ENCODE results near the gene PHF13.

PHF13 gene
- total RNA-seq = 13.1 to 13.4 reads per million in 2 donors

DNA sequence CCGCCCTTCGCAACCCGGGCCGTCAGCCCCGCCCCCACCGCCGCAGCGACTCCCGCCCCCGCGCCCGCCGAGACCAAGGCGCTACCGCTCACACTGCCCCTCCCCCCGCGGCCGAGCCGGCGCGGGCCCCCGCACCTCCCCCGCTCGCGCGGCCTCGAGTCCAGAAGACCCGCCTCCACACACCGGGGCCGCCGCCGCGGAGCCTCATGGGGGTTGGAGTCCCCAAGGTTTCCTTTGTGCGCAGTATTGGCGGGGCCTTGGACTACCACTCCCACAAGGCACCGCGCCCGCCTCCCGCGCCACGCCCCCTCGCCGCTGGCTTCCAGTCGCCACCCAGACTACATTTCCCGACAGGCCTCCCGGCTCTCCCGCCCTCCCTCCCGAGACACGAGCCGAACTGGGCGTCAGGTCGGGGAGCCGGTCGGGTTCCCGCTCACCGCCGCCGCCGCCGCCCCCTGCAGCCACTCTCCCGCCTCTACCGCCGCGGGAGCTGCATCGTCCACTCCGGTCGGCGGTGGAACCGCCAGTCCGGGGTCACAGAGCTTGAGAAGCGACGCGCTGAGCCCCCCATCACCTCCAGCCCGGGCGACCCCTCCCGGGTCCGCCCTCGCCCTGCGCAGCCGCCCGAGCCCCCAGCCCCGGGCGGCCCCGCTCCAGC lies at the start of gene PHF13:
Gene PHF13, plus strand, starts transcription at position 371 of the 658 bp plus-strand sequence. CDS start 336 bp downstream, outside the sequence.
- peak; percentile 98 to 100 (median 99) for DNase-seq

DNA sequence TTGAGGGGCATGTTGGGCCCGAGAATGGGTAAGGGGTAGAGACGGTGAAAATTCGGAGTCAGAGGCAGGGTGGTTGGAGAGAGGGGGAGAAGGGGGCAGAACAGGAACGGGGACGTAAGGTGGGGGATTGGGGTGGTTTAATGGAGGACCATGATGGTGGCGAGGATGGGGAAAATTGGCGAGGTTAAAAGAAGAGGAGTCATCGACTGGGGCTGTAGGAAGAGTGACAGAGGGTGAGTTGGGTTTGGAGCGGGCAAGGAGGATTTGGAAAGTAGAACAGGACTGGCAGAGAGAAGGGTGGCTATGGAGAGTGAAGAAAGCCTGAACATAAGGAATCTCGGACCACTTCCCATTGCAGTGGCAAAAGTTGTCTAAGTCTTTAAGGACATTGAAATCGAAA lies 44.5 kb upstream of the PHF13 start:
- DNase-seq = no peak

DNA sequence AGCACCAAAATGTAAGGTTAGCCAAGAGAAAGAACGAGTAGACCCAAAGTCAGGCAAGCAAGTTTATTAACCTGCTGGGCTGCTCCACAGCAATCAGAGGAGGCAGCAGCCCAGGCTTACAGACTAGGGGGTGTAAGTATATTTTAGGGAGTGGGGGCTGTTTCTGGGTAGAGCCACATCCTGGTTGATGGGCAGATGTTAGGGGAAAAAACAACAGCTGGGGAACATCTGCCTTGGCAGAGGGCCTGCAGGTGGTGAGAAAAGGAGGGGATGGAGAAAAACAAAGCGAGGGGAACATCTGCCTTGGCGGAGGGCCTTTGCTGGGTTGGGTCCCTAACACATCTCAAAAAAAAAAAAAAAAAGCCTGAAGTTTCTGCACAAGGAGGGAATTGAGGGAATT lies 43.4 kb upstream of the PHF13 start:
- no peak for DNase-seq

DNA sequence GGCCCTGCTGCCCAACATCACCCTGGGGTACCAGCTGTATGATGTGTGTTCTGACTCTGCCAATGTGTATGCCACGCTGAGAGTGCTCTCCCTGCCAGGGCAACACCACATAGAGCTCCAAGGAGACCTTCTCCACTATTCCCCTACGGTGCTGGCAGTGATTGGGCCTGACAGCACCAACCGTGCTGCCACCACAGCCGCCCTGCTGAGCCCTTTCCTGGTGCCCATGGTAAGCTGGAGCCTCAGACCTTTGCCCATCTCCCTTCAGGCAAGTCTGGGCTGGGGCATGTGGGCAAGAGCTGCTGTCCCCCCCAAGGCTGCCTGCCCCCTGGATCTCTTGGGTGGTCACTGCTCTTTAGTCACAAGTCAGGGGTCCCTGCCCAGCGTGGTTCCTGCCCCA lies 42.5 kb upstream of the PHF13 start:
- DNase-seq = no peak

DNA sequence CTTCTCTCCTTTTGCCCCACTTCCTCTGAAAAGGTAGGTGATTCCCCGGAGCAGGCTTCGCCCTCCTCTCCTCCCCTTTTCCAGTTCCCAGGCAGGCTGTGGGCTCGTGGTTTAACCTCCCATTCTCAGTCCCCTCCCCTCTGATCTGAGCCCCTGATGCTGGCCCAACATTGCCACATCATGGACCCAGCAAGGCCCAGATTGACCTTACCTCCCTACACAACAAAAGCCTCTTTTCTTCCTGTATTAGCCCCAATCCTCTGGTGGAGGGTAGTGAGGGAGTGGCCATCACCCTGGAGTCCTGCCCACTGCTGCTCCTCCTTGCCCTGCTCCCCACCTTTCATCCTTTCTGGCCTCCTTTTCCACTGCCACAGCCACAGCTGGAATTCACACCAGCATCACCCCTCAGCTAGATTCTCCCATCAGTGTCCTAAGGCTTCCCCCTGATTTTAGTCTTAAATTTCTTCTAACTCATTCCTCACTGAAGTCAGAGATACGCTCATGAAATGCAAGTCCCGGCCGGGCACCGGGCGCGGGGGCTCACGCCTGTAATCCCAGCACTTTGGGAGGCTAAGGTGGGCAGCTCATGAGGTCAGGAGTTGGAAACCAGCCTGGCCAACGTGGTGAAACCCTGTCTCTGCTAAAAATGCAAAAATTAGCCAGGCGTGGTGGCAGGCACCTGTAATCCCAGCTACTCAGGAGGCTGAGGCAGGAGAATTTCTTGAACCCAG lies 40.7 kb upstream of the PHF13 start:
- no peak for DNase-seq

DNA sequence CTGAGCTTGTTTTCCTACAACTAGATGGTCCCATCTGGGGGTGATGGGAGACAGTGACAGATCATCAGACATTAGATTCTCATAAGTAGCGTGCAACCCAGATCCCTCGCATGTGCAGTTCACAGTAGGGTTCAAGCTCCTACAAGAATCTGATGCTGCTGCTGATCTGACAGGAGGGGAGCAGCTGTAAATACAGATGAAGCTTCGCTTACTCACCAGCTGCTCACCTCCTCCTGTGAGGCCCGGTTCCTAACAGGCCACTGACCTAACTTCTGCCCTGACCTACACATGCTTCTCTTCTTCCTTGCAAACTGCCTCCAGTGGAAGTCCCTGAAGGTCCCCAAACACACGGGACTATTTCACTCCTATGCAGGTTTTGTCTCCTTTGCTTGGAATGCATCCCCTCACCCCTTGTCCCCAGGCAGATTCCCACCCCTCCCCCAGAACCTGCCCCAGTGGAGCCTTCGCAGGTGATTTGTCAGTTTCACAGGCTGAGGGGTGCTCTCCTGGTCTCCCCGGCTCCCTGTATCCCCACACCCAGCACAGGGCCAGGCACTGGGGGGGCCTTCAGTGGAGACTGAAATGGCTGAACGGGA lies 39.4 kb upstream of the PHF13 start:
- DNase-seq = no peak

DNA sequence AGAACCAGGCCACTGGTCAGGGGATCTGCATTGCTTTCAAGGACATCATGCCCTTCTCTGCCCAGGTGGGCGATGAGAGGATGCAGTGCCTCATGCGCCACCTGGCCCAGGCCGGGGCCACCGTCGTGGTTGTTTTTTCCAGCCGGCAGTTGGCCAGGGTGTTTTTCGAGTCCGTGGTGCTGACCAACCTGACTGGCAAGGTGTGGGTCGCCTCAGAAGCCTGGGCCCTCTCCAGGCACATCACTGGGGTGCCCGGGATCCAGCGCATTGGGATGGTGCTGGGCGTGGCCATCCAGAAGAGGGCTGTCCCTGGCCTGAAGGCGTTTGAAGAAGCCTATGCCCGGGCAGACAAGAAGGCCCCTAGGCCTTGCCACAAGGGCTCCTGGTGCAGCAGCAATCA lies 38.7 kb upstream of the PHF13 start:
- DNase-seq = no peak

DNA sequence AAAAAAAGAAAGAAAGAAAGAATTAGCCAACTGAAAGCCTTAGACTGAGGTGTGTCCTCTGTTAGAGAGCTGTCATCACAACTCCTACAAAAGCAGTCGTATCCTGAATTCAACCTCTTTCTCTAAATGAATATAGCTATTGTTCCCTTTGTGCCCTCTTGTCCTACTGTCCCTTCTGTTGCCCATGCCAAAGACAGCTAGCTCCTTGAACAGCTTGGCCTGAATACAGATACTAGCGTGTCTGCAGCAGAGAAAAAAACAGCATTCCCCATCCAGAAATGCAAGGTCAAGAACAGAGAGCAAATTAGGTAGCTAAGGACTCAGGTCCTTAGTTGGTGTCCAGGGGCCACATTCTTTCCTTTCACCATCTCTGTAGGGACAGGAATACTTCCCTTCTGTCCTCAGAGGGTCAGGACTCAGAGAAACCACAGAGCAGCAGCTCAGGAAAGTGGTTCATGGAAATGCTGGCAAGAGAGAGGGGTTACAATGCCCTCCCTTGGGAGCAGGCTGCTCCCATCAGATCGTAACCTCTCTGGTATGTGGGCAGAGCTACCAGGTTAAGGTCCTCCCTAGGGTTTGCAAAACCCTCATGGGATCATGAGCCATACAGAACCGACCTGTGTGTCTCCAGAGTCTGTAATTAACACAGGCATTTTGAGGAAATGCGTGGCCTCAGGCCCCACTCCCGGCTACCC lies 35.6 kb upstream of the PHF13 start:
- no peak for DNase-seq

DNA sequence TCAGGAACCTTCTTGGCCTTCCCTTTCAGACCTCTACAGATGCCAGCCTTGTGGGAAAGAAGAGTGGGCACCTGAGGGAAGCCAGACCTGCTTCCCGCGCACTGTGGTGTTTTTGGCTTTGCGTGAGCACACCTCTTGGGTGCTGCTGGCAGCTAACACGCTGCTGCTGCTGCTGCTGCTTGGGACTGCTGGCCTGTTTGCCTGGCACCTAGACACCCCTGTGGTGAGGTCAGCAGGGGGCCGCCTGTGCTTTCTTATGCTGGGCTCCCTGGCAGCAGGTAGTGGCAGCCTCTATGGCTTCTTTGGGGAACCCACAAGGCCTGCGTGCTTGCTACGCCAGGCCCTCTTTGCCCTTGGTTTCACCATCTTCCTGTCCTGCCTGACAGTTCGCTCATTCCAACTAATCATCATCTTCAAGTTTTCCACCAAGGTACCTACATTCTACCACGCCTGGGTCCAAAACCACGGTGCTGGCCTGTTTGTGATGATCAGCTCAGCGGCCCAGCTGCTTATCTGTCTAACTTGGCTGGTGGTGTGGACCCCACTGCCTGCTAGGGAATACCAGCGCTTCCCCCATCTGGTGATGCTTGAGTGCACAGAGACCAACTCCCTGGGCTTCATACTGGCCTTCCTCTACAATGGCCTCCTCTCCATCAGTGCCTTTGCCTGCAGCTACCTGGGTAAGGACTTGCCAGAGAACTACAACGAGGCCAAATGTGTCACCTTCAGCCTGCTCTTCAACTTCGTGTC lies 34.7 kb upstream of the PHF13 start:
- no peak for DNase-seq

DNA sequence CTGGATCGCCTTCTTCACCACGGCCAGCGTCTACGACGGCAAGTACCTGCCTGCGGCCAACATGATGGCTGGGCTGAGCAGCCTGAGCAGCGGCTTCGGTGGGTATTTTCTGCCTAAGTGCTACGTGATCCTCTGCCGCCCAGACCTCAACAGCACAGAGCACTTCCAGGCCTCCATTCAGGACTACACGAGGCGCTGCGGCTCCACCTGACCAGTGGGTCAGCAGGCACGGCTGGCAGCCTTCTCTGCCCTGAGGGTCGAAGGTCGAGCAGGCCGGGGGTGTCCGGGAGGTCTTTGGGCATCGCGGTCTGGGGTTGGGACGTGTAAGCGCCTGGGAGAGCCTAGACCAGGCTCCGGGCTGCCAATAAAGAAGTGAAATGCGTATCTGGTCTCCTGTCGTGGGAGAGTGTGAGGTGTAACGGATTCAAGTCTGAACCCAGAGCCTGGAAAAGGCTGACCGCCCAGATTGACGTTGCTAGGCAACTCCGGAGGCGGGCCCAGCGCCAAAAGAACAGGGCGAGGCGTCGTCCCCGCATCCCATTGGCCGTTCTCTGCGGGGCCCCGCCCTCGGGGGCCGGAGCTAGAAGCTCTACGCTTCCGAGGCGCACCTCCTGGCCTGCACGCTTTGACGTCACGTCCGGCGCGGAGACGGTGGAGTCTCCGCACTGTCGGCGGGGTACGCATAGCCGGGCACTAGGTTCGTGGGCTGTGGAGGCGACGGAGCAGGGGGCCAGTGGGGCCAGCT lies 34.0 kb upstream of the PHF13 start, which contains the start of gene ZBTB48:
Gene ZBTB48, plus strand, starts transcription at position 621 of the 745 bp plus-strand sequence. CDS start 616 bp downstream, outside the sequence.
- peak; percentile 93 to 97 (median 96) for DNase-seq

DNA sequence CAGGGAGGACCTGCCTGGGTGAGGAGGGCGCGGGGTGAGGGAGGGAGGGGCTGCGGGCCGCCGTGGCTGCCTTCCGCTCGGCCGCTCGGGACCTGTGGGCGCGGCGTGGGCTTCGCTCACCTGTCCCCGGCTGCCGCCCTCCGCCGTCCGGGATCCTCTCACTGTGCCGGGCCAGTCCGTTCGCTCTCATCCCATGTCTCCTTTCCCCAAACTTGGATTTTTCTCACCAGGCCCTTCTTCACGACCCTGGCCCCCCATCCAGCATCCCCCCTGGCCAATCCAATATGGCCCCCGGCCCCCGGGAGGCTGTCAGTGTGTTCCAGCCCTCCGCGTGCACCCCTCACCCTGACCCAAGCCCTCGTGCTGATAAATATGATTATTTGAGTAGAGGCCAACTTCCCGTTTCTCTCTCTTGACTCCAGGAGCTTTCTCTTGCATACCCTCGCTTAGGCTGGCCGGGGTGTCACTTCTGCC lies 33.4 kb upstream of the PHF13 start:
- no peak for DNase-seq

DNA sequence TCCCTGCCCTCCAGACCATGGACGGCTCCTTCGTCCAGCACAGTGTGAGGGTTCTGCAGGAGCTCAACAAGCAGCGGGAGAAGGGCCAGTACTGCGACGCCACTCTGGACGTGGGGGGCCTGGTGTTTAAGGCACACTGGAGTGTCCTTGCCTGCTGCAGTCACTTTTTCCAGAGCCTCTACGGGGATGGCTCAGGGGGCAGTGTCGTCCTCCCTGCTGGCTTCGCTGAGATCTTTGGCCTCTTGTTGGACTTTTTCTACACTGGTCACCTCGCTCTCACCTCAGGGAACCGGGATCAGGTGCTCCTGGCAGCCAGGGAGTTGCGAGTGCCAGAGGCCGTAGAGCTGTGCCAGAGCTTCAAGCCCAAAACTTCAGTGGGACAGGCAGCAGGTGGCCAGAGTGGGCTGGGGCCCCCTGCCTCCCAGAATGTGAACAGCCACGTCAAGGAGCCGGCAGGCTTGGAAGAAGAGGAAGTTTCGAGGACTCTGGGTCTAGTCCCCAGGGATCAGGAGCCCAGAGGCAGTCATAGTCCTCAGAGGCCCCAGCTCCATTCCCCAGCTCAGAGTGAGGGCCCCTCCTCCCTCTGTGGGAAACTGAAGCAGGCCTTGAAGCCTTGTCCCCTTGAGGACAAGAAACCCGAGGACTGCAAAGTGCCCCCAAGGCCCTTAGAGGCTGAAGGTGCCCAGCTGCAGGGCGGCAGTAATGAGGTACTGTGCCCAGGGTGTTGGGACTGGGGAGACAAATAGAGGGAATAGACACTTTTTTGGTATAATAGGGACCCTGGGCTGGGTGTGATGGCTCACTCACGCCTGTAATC lies 32.7 kb upstream of the PHF13 start:
- no peak for DNase-seq

DNA sequence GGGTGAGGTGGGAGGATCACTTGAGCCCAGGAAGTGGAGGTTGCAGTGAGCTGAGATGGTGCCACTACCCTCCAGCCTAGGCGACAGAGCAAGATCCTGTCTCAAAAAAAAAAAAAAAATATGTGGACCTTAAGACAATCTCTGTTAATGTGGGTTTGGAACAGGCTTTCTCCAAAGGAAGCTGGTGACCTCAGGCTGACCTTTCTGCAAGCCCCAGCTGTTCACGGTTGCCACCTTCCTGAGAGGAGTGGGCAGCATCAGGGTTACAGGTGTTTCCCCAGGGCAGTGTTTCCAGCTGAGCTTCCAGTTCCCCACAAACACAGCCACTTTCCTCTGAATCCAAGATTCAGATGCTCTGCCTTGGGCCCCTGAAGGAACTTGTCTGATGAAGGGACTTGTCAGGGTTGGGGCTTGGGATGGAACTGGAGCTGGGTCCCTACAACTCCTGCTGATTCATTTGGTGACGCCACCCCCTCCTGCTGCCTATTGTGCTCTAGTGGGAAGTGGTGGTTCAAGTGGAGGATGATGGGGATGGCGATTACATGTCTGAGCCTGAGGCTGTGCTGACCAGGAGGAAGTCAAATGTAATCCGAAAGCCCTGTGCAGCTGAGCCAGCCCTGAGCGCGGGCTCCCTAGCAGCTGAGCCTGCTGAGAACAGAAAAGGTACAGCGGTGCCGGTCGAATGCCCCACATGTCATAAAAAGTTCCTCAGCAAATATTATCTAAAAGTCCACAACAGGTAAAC lies 31.8 kb upstream of the PHF13 start:
- no peak for DNase-seq

DNA sequence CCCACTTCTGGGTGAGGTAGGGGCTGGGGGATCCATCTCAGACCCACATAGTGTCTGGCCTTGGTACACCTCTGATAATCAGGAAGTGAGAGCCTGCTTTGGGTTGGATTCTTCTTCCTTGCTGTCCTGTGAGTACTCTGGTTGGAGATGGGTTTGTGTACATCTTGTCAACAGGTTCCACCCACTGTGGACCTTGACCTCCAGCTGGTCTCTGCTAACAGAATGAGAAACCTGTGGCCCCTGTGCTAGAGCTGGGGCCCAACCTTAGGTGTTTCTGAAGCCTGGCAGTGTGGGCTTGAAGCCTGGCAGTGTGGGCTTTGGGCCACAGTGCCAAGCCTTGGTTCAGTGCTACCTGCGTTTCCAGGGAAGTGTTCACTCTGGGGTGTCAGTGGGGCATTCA lies 31.2 kb upstream of the PHF13 start:
- DNase-seq = no peak

DNA sequence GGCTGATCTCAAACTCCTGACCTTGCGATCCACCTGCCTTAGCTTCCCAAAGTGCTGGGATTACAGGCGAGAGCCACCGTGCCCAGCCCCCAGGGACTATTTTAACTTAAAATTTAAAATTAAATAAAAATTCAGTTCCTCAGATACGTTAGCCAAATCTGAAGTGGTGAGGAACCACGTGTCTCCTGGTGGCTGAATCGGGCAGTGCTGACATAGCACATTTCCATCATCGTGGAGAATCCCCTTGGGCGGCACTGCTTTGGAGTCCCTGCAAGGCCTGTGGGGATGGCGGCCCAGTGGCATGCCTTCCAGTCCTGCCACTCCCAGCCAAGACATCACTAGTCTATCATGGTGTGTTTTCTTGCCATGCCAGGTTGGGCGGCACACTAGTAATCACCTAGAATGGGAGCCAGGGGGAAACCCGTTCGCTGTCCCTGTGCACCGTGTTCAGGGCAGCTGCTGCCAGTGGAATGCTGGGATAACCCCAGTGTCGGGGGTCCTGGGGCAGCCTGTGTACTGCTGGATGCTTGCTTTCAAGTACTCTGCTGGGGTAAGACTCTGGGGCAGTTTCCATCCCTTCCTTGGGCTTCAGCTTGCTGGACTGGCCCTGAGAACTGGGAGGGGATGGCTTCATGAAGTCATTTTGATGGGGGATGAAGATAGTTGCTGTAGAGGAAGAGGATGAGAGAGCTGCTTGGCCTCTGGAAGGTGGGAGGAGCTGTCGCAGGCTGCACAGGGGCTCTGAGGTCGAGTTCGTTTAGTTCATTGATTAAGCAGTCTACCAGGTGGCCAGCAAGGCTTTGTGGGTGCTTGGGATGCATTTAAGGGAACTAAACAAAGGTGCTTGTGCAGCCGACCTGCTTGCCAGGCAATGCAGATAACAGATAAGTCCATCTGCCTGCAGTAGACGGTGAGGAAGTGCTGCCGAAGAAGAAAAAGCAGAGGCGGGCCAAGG lies 29.1 kb upstream of the PHF13 start:
- DNase-seq = no peak

DNA sequence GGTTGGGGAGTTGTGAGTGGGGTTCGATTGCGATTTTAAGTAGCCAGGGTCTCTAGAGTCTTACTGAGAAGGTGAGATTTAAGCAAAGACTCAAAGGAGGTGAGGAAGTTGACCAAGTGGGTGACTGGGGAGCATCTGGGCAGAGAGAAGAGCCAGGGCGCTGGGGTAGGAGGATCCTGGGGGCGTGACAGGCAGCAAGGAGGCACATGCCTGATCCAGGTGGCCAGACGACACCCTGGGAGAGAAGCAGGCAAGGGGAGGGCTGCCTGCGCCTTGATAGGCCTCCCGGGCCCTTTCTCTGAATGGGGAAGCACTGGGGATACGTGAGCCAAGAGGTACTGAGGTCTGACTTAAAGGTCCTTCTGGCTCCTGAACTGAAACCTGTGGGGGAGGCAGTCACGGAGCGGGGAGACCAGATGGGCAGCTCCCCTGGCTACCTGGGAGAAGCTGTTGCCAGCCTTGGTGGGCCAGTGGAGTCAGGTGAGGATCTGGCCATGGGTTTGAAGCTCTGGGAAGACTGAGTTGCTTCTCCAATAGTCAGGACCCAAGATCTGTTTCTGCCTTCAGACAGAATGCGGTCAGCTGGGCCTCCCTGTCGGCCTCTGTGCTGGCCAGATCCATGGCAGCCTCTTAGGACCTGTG lies 28.3 kb upstream of the PHF13 start:
- DNase-seq = no peak

DNA sequence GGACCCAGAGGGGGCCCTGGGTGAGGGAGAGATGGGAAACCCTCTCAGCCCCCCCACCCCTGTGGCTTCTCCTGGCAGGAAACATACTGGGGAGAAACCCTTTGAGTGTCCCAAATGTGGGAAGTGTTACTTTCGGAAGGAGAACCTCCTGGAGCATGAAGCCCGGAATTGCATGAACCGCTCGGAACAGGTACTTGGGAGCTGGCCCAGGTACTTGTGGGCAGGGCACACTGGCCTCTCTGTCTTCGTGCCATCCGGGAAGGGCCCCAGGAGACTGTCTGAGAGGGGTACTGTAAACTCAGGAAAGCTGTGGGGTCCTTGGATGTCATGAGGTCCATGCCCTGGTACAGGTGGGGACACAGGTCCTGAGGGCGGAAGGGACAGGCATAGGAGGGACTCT lies 27.7 kb upstream of the PHF13 start:
- DNase-seq = no peak

DNA sequence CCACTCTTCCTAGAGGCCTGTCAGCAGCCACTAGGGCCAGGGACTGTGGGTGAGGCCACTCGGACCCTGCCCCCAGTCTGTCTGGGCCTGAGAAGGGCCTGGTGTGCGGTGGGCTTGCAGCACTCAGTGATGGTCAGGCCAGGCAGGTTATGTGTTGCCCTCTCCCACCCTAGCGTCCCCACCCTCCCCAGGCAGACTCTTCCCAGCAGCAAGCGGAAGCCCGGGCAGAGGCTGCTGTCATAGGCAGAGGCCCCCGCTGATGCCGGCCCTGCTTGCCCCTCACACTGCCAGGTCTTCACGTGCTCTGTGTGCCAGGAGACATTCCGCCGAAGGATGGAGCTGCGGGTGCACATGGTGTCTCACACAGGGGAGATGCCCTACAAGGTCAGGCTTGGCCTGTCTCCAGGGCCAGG lies 27.1 kb upstream of the PHF13 start:
- no peak for DNase-seq

Measured in T-helper 2 cell (primary cell).